Activated CD8-positive, alpha-beta T cell treated with anti-CD3 and anti-CD28 coated beads for 36 hours (primary cell): ENCODE results near the gene ACSL5. TPM values are rescaled to one million over a fixed set of nuclear protein-coding genes. Genes with fewer than 3 reads are reported as not detected.
A peak's percentile ranks its signal among the peaks of the same experiment; 100 is the strongest.
"Not testable (repeated sequence)": the region's sequence is repeated elsewhere in the genome, so short reads cannot be mapped to it uniquely, and the experiment has no call there.

Experiments
- ATAC-seq: fragments of 200-7000 bp; cut with Tn5 transposase; one replicate; pipeline ENCODE4 v1.10.0; 2021; ENCODE audit warnings: mild to moderate bottlenecking, moderate library complexity
- CTCF ChIA-PET: fragments of 350-600 bp; sonication (Branson Sonifier 250); formaldehyde crosslinking; loops from one replicate; lab custom pipeline; 2021; ENCODE audit warnings: antibody characterized with exemption; lab: Charles Lee
- POLR2A ChIA-PET: fragments of 350-600 bp; sonication (Branson Sonifier 250); formaldehyde crosslinking; loops from one replicate; lab custom pipeline; 2021; ENCODE audit warnings: antibody characterized with exemption; lab: Charles Lee
- DNase-seq: peaks from one replicate; pipeline ENCODE4 v3.0.0-alpha.2; 2020
- H3K27ac Mint-ChIP-seq: one replicate; pipeline ENCODE4 v1.8.0; 2021; ENCODE audit warnings: mild to moderate bottlenecking, mixed read lengths
- H3K27me3 Mint-ChIP-seq: one replicate; pipeline ENCODE4 v1.8.0; 2021; ENCODE audit warnings: mixed read lengths
- H3K36me3 Mint-ChIP-seq: one replicate; pipeline ENCODE4 v1.8.0; 2021; ENCODE audit warnings: low read depth, mixed read lengths
- H3K4me1 Mint-ChIP-seq: one replicate; pipeline ENCODE4 v1.8.0; 2021; ENCODE audit warnings: low read depth, mixed read lengths
- H3K4me3 Mint-ChIP-seq: one replicate; pipeline ENCODE4 v1.8.0; 2021; ENCODE audit warnings: mild to moderate bottlenecking, moderate library complexity, mixed read lengths
- H3K9me3 Mint-ChIP-seq: one replicate; pipeline ENCODE4 v1.8.0; 2021; ENCODE audit warnings: mixed read lengths
- intact Hi-C: fragments of 100-400 bp; cut with micrococcal nuclease; formaldehyde crosslinking; loops from one replicate; pipeline ENCODE4 v1.10.0; 2022
- total RNA-seq, 2 experiments: library from RNA; stranded (reverse); gene quantifications; one replicate each; pipeline ENCODE4 v1.2.3, GENCODE V29; 2021
- TF ChIP-seq, protein P1 (sequence below): fragments of 200-600 bp; IDR thresholded peaks from one replicate; pipeline ENCODE4 v1.8.0; 2022; ENCODE audit warnings: antibody characterized with exemption, mild to moderate bottlenecking

The ACSL5 gene
- total RNA-seq, 2 experiments from 2014 or later = 33.7 to 34.1 TPM

DNA sequence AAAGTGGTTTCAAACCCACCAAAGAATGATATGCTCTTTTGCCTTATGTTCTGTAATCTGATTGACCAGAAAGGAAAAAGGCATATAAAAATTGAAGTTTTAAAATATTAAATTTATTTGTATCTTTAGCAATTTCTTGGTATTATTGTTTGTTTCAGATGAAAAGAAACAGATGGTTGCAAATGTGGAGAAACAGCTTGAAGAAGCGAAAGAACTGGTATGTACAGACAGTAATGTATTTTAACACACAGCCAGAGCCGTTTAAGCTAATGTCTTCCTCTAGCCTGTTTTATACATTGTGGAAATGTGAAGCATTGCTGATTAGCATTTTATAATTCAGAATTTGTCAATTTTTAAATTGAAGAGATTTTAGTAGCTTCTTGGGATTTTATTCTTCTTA is 86.5 kb downstream of the ACSL5 start:
- intact Hi-C loops = no loop called here
- Mint-ChIP-seq H3K9me3 (no peaks in the 10 kb centered on the region), H3K36me3 (peaks cover 39% of the 10 kb centered on the region), H3K4me3 (no peak overlapping the region), H3K27me3 (no peaks in the 10 kb centered on the region), H3K27ac (peak overlapping the region; percentile 96), H3K4me1 (peaks cover 36% of the 10 kb centered on the region)
- ChIA-PET CTCF (interaction anchor here (1.1 to 3.7 kb wide), 3 partner anchors 8 to 14 kb away, joined by 5 to 31 read pairs (median 7); partner anchors contain the start of genes VTI1A and ZDHHC6), POLR2A (interaction anchor here (6.7 kb wide), 1 partner anchor 14 kb away, joined by 33 read pairs; the partner anchor contains the start of genes VTI1A and ZDHHC6)
- TF ChIP-seq, protein P1, sequence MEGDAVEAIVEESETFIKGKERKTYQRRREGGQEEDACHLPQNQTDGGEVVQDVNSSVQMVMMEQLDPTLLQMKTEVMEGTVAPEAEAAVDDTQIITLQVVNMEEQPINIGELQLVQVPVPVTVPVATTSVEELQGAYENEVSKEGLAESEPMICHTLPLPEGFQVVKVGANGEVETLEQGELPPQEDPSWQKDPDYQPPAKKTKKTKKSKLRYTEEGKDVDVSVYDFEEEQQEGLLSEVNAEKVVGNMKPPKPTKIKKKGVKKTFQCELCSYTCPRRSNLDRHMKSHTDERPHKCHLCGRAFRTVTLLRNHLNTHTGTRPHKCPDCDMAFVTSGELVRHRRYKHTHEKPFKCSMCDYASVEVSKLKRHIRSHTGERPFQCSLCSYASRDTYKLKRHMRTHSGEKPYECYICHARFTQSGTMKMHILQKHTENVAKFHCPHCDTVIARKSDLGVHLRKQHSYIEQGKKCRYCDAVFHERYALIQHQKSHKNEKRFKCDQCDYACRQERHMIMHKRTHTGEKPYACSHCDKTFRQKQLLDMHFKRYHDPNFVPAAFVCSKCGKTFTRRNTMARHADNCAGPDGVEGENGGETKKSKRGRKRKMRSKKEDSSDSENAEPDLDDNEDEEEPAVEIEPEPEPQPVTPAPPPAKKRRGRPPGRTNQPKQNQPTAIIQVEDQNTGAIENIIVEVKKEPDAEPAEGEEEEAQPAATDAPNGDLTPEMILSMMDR = no peak
- ATAC-seq (no peak), DNase-seq (no peak)

DNA sequence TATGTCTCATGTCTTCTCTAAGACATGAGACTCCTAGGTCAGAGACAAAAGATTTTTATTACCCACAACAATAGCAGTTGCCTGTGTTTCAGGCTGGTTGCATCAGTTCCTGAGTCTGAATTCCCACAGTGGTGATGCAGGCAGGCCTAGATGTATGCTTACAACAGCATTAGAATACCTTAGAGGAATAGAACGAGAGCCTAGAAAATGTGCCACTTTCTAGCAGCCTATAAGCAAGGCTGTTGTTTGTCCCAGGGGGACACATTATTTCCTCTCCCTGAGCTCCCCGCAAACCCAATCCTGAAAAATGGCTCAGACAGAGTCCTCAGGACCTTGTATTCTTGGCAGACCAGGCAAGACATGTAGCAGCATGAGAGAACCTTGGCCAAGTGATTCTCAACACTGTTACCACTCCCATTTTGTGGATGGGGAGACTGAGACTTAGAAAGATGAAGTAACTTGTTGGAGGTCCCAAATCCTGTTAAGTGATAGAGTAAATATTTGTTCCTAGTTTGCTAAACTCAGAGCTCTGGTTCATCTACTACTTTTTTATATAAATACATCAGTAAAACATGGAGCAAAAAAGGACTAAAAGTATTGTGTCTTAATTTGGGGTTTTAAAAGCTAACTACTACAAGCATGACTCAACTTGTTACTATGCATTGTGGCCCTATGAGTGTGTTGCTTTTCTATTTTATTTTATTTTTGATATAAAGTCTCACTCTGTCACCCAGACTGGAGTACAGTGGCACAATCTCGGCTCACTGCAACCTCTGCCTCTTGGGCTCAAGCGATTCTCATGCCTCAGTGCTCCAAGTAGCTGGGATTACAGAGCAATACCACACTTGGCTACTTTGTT is 87.3 kb downstream of the ACSL5 start:
- Mint-ChIP-seq H3K27ac (peak overlapping the region; percentile 96), H3K4me3 (no peak overlapping the region), H3K9me3 (no peaks in the 10 kb centered on the region), H3K36me3 (peaks cover 45% of the 10 kb centered on the region), H3K27me3 (no peaks in the 10 kb centered on the region), H3K4me1 (peaks cover 37% of the 10 kb centered on the region)
- TF ChIP-seq, protein P1 = no peak
- intact Hi-C loops = no loop called here
- ATAC-seq (peak; percentile 83), DNase-seq (peak; percentile 80)
- ChIA-PET POLR2A (interaction anchor here (0.7 to 6.7 kb wide), 3 partner anchors 15 to 32 kb away, joined by 3 to 33 read pairs (median 3); partner anchors contain the start of genes VTI1A and ZDHHC6), CTCF (interaction anchor here (1.1 to 3.7 kb wide), 2 partner anchors 9 to 10 kb away, joined by 5 to 31 read pairs; no protein-coding TSS in a partner anchor)

DNA sequence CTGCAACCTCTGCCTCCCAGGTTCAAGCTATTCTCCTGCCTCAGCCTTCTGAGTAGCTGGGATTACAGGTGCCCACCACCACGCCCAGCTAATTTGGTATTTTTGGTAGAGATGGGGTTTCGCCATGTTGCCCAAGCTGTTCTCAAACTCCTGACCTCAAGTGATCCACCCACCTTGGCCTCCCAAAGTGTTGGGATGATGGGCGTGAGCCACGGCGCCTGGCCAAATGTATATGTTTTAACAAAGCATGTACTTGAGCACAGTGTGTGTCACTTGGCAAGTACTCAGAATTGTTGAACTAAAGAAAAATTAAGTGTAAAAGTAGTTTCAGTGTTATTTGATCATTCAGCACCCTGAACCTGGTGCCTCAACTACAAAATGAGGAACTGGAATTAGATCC is 90.2 kb downstream of the ACSL5 start:
- intact Hi-C loops, H3K27ac Mint-ChIP-seq, ATAC-seq, DNase-seq, H3K27me3 Mint-ChIP-seq, H3K9me3 Mint-ChIP-seq, H3K4me3 Mint-ChIP-seq: not testable (repeated sequence)
- peaks cover 48% of the 10 kb centered on the region for H3K36me3 Mint-ChIP-seq
- H3K4me1 Mint-ChIP-seq = peaks cover 33% of the 10 kb centered on the region
- CTCF ChIA-PET = interaction anchor here (1.0 to 2.3 kb wide), 2 partner anchors 8 to 30 kb away, joined by 3 to 13 read pairs; no protein-coding TSS in a partner anchor
- POLR2A ChIA-PET = interaction anchor here (6.7 kb wide), 1 partner anchor 18 kb away, joined by 33 read pairs; the partner anchor contains the start of genes VTI1A and ZDHHC6

DNA sequence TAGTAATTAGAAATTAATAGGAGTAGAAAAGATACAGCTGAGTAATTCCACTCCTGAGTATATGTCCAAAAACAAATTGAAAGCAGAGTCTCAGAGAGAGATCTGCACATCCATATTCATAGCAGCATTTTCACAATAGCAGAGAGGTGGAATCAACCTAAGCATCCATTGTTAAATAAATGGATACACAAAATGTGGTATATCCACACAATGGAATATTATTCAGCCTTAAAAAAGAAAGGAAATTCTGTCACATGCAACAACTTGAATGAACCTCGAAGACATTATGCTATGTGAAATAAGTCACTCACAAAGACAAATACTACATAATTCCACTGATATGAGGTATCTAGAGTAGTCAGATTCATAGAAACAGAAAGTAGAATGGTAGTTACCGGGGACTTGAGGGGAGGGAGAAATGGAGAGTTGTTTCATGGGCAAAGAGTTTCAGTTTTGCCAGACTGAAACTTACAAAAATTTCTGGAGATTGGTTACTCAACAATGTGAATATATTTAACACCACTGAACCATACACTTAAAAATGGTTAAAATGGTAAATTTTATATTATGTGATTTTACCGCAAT is 91.5 kb downstream of the ACSL5 start:
- intact Hi-C loops = no loop called here
- no peak overlapping the region for H3K4me3 Mint-ChIP-seq
- ChIA-PET CTCF (no interaction called here), POLR2A (interaction anchor here (0.7 kb wide), 1 partner anchor 9 kb away, joined by 3 read pairs; no protein-coding TSS in a partner anchor)
- no peaks in the 10 kb centered on the region for H3K27me3 Mint-ChIP-seq
- TF ChIP-seq, protein P1 = no peak
- H3K4me1 Mint-ChIP-seq = peaks cover 27% of the 10 kb centered on the region
- H3K27ac Mint-ChIP-seq = peak overlapping the region; percentile 11
- DNase-seq = no peak
- no peaks in the 10 kb centered on the region for H3K9me3 Mint-ChIP-seq
- peaks cover 42% of the 10 kb centered on the region for H3K36me3 Mint-ChIP-seq
- peak; percentile 38 for ATAC-seq

DNA sequence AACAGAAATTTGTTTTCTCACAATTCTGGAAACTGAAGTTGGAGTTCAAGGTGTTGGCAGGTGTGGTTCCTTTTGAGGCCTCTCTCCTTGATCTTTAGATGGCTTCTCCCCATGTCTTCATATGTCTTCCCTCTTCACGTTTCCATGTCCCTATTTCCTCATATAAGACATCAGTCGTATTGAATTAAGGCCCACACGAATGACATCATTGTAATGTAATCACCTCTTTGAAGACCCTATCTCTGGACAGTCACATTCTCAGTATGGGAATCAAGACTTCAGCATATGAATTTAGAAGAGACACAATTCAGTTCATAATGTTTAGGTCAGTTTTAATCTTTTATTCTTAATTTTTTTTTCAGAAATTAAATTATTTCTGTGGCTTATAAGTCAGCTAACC is 92.9 kb downstream of the ACSL5 start:
- Mint-ChIP-seq H3K9me3 (no peaks in the 10 kb centered on the region), H3K27me3 (no peaks in the 10 kb centered on the region), H3K4me3 (no peak overlapping the region), H3K36me3 (peaks cover 36% of the 10 kb centered on the region), H3K27ac (no peak overlapping the region), H3K4me1 (peaks cover 19% of the 10 kb centered on the region)
- no peak for ATAC-seq
- intact Hi-C loops = no loop called here
- ChIA-PET CTCF (no interaction called here), POLR2A (no interaction called here)
- DNase-seq = no peak
- TF ChIP-seq, protein P1 = no peak
